ENCODE results near the gene DCANP1.

GRCh38 chr5:135455876-135456237 lies 8.7 kb upstream of the DCANP1 start:
- TF ChIP-seq CTCF (IDR thresholded peaks at IDR 0.05) (no peak), POLR2A (IDR thresholded peaks at IDR 0.05) (no peak)

All from heart left ventricle (tissue), 13 donors.